SK-N-MC (cell line): Measurements from ENCODE around the gene LPIN2.

Experiments
- EZH2 ChIP-seq: fragments of 200-600 bp; sonication (generic); IDR thresholded peaks from one replicate; pipeline ENCODE4 v1.6.1; 2017; ENCODE audit warnings: antibody characterized with exemption
- FOXP2 ChIP-seq: optimal IDR thresholded peaks from 2 replicates; pipeline ENCODE3; 2011; ENCODE audit warnings: mild to moderate bottlenecking, moderate library complexity; ENCODE audit not compliant: insufficient read depth; ENCODE audit errors: extremely low read length, control extremely low read depth
- POLR2AphosphoS5 ChIP-seq: IDR thresholded peaks from 2 replicates; pipeline ENCODE4 v1.6.1; 2012; ENCODE audit warnings: mild to moderate bottlenecking, low read depth, low read length, borderline replicate concordance

GRCh38 chr18:2970772-2971659 lies 41.9 kb downstream of the LPIN2 start:
- no peak for TF ChIP-seq POLR2AphosphoS5
- TF ChIP-seq EZH2 = no peak
- TF ChIP-seq FOXP2 = no peak
